ENCODE results near the gene SLC26A6. TPM values are rescaled to one million over a fixed set of nuclear protein-coding genes. Genes with fewer than 3 reads are reported as not detected.
A peak's percentile ranks its signal among the peaks of the same experiment; 100 is the strongest.

The SLC26A6 gene
- total RNA-seq, 1 experiment from 2014 or later, result 36.3 TPM

GRCh38 chr3:48599077-48599501 is 36.2 kb downstream of the SLC26A6 start:
- H3K27me3 ChIP-seq (ENCODE audit: control insufficient read depth, insufficient read depth, low read length), result no peaks in the 10 kb centered on the region
- H3K27ac ChIP-seq (ENCODE audit: low read length), result no peak overlapping the region
- no peak for TF ChIP-seq CTCF (IDR thresholded peaks at IDR 0.05)
- TF ChIP-seq REST (IDR thresholded peaks at IDR 0.05; ENCODE audit: insufficient read depth in 1 of 2, low read depth in 2 of 2, low read length in 1 of 2), result no peak
- no peak for TF ChIP-seq SIN3A (IDR thresholded peaks at IDR 0.05; ENCODE audit: borderline replicate concordance, insufficient read depth, low read depth, low read length)
- no peak for TF ChIP-seq POLR2AphosphoS5 (IDR thresholded peaks at IDR 0.05; ENCODE audit: low read depth, low read length)
- no peak for TF ChIP-seq TCF7L2 (IDR thresholded peaks at IDR 0.05; ENCODE audit: low read depth, low read length)
- ATAC-seq (no peak), DNase-seq (ENCODE audit: low read depth, low spot score) (no peak)
- POLR2A ChIA-PET, result no interaction called here
- CTCF ChIA-PET, result no interaction called here
- in situ Hi-C loops (cut with HindIII; ENCODE audit: low pct_unique_long_range_greater_than_20kb, low sequenced_read_pairs), result no loop called here
- H3K4me3 ChIP-seq (ENCODE audit: low read depth in 2 of 2, low read length in 2 of 2), result no peak overlapping the region
- no TSS peak for BruUV-seq (replicated peaks)
- H3K36me3 ChIP-seq (ENCODE audit: control insufficient read depth, insufficient read depth, low read length), result peaks cover 3% of the 10 kb centered on the region; the same call in 1 of the 2 replicates
- H3K9me3 ChIP-seq (ENCODE audit: control insufficient read depth, insufficient read depth, low read depth, low read length), result no peaks in the 10 kb centered on the region
- peaks cover 34% of the 10 kb centered on the region for H3K4me1 ChIP-seq (ENCODE audit: control insufficient read depth, insufficient read depth, low read length)
- intact Hi-C loops (cut with micrococcal nuclease; ENCODE audit: unreplicated experiment), result no loop called here

GRCh38 chr3:48598323-48599076 is 36.8 kb downstream of the SLC26A6 start:
- H3K4me1 ChIP-seq (ENCODE audit: control insufficient read depth, insufficient read depth, low read length), result peaks cover 34% of the 10 kb centered on the region
- no peaks in the 10 kb centered on the region for H3K27me3 ChIP-seq (ENCODE audit: control insufficient read depth, insufficient read depth, low read length)
- in situ Hi-C loops (cut with HindIII; ENCODE audit: low pct_unique_long_range_greater_than_20kb, low sequenced_read_pairs) (no loop called here), intact Hi-C loops (cut with micrococcal nuclease; ENCODE audit: unreplicated experiment) (no loop called here)
- H3K36me3 ChIP-seq (ENCODE audit: control insufficient read depth, insufficient read depth, low read length), result peaks cover 3% of the 10 kb centered on the region; the same call in 1 of the 2 replicates
- POLR2A ChIA-PET, result interaction anchor here (0.5 kb wide), 1 partner anchor 56 kb away, joined by 4 read pairs; no protein-coding TSS in a partner anchor
- TF ChIP-seq REST (IDR thresholded peaks at IDR 0.05; ENCODE audit: insufficient read depth in 1 of 2, low read depth in 2 of 2, low read length in 1 of 2) (no peak), POLR2AphosphoS5 (IDR thresholded peaks at IDR 0.05; ENCODE audit: low read depth, low read length) (peak; percentile 18; the same call in 1 of the 2 replicates), TCF7L2 (IDR thresholded peaks at IDR 0.05; ENCODE audit: low read depth, low read length) (peak; percentile 87)
- H3K27ac ChIP-seq (ENCODE audit: low read length), result no peak overlapping the region
- CTCF ChIA-PET, result no interaction called here
- BruUV-seq (replicated peaks), result no TSS peak
- ATAC-seq (peak; percentile 28), DNase-seq (ENCODE audit: low read depth, low spot score) (no peak)
- H3K9me3 ChIP-seq (ENCODE audit: control insufficient read depth, insufficient read depth, low read depth, low read length), result no peaks in the 10 kb centered on the region
- no peak overlapping the region for H3K4me3 ChIP-seq (ENCODE audit: low read depth in 2 of 2, low read length in 2 of 2)
